RKO (cell line): Measurements from ENCODE around the gene MRPL19.

ENCODE experiments used
- DNase-seq: peaks from one replicate; pipeline ENCODE4 v3.0.0-alpha.2; 2016; ENCODE audit warnings: low spot score

MRPL19 gene

DNA sequence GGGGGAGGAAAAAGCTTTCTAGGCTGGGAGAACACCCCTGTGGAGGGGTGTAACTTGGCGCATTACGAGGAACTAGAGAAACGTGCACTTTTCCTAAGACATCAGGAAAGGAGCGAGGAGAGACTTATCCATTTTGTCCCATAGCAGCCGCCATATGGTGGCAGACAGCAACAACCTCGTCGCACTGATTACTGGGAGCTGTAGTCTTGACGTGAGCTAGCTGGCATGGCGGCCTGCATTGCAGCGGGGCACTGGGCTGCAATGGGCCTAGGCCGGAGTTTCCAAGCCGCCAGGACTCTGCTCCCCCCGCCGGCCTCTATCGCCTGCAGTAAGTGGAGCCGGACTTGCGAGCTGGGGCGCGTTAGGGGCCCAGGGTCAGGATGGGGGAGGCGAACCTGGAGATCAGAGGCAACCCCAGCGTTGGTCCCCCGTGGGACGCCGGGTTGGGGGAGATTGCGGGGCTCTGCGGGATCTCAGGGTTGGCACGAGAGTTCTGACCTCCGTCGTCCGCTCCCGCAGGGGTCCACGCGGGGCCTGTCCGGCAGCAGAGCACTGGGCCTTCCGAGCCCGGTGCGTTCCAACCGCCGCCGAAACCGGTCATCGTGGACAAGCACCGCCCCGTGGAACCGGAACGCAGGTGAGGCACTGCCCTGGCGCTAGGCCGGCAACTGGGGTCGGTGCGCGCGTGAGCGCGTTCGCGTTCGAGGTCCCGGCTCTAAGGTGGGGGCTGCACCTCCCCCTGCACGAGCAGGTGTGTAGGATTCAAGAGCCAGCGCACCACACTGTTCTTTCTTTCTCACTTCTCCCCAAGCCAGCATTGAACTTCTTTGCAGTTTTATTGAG lies at the start of gene MRPL19:
TSS of gene MRPL19 (plus strand) at position 201 of the 843 bp plus-strand sequence. CDS start at position 226, 25 bp downstream.
- peak; percentile 93 for DNase-seq

DNA sequence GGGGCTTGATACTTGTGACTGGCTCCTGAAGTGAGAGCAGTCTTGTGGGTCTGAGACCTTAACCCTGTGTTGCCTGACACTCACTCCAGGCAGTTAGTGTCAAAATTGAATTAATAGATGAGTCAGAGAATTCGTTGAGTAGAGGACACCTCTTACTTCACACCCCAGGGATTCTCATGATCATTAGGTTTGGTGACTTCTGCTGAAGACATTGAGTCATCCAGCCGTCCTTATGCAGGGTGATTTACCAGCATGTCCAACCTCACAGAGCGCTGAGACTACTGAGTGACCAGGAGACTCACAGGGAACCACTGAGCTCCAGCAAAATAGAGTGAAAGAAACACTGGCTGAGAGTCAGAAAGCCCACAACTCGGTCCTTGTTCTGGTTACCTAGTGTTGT lies 49.8 kb upstream of the MRPL19 start:
- no peak for DNase-seq

DNA sequence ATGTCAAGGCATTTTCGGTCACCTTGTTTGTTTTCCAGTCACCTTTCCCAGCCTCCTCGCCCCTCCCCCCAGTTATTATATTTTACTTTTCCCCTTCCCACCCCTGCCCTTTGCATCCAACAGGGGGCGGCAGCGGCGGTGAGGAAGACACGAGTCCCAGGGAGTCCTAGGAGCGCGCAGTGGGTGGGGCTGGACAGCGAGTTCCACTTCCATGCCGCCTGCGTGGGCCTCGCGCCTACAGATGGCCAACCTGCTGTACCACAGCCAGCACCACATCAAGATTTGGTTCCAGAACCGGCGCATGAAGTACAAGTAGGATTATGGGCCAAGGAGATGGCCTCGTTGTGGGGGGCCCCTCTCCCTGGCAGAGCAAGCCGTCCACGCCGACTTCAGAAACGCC lies 48.6 kb upstream of the MRPL19 start:
- no peak for DNase-seq

DNA sequence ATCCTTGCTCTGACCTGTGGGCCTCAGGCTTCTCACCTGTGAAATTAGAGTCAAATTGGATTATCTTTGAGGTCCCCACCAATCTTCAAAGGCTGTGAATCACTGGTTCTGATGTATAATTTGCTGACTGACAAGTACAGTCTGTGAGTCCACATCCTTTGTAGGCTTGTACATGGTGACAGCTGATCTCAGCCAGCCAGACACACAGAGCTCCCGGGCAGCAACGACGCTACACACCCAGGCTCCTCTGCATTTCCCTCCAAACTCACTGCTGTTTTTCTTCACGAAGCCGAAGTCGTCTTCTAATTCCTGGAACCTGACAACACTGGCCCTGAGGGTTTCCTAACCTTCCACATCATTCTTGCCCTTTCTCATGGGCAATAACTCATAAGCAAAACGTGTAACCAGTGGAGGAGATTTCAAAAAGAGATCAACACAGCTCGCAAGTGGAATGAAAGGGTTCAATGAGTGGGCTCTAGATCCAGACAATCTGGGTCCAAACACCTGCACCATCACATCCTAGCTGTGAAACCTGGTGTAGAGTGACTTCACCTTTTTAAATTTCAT lies 47.9 kb upstream of the MRPL19 start:
- no peak for DNase-seq

DNA sequence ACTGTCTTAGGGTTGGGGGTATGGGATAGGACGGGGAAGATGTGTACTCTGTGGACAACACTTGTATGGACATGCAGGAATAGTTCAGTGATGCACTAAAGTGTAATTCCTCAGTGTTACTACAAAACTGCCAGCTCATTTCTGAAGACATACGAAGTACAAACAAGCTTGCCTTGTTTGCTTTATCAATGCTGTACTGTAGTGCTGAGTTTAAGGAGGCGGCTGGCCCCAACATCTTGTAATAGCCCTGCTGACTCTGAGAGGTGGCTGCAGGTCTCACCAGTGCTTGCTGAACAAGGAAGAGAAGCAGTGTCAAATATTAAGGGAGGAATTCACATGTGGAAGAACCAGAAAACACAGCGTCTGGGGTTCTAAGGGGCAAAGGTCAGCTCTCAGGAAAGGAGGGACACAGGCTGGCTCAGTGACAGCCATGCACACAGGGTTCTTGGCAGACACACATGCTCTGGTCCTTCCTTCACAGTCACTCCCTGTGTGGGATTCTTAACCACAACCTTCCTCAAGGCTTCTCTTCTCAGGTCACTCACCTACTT lies 46.0 kb upstream of the MRPL19 start:
- DNase-seq: no peak

DNA sequence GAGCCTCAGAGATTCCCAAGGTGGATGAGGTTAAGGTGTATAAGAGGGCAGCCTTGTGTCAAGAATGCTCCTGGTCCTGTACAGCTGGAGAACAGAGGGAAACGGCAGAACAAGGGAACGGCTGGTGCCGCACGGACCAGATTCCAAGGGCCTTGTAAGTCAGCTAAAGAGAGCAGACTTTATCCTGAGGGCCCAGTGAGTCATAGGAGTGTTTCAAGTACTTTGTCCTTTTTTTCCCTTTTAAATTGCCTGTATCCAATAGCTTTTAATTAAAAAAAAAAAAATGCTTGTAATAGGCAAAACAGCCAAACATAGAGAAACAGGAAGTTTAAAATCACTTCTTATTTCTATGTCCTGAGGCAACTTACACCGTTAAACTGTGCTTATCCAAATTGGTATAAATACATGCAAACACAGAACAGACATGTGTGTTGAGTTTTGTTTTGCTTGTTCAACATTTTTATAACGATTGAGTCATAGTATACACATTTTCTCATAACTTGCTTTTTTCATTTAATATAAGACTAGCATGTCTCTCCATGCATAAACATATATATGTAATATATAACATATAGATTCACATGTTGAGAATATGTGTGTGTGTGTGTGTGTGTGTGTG lies 43.8 kb upstream of the MRPL19 start:
- no peak for DNase-seq

DNA sequence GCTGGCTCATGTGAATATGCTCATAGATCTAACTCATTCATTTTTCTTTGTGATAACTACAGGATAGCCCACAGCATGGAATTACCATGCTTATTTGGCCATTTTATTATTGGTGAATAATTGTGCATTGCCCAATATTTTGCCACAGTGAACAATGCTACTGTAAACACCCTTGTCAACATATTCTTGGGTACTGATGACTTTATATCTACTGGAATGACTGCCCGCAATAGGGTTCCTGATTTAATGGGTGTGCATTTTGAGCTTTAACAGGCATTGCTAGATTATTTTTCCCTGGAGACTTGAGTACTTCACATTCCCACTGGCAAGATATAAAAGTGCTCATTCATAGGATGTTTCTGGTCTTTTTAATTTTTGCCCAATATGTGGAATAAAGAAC lies 43.1 kb upstream of the MRPL19 start:
- no peak for DNase-seq

DNA sequence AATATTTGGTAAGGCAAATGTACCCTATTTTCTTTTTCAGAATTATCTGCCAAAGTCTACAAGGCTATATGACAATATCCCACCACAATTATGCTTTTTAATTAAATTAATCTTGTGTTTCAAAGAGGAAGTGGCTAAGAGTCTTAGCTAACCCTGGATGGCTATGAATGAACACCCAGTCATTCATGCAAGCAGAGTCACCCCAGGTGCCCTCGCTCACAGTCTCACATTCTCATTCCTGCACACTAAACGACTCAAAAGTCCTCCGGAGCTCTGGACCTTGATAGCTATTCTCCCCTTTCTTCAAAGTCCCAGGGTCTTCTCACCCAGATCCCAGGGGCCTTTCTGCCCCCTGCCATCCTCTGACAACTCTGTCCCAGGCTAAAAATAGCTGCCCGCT lies 42.1 kb upstream of the MRPL19 start:
- no peak for DNase-seq

DNA sequence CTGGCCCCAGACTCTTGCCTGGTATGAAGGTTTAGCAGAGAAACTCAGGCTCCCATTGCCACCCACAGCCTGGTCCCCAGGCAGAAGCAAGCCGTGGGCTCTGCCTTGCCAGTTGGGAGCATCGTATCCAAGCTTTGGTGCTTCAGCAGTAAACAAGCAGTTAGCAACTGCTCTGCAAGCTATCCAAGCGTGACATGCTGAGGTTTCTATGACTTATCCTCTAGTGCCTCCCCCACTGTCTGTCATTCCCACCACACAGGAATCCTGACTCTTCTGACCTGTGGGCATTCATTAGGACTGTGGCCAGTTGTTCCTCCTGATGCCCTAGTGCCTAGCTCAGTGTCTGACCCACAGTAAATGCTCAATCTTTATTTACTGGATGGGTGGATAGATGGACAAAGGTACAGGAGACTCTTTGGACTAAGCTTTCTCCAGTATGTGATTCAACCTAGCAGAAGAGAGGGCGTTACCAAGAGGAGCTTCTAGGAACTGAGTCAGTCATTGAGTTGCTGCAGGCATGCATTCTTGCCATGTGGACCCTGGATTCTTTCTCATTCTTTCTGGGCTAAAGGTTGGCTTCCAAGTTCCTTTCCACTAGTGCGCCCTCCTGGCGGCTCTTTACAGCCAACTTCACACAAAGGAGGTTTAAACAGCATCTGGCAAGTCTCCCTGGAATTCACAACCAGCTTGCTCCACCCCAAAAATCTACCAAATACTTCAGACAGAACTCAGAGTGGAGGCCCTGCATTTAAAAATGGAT lies 40.6 kb upstream of the MRPL19 start:
- no peak for DNase-seq

DNA sequence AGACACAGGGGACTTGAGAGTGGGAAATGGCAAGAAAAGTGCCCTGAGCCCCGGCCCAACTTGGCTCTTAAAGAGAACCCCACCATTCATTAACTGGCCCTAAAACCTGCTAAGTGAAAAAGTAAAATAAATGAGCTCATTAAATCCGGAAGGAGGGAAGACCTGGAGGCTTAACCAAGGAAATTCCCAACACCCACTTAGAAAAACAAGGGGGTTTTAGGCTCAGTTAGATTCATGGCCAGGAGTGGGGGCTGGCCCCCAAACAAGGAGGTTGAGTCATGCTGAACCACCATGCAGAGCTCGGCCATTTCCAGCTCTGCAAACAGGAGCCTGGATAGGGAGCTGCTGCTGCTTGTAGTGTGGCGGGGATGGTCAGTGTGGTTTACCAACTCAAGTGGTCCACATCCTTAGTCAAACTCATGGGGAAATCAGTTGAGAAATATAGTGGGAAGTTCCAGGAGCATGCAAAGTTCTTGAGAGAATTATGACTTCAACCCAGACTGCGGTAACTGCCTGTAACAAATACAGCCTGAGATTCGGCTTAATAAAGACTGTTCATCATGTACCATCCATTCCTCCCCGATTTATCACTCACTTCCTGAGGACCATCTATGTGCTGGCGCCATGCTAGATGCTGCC lies 39.7 kb upstream of the MRPL19 start:
- DNase-seq: no peak

DNA sequence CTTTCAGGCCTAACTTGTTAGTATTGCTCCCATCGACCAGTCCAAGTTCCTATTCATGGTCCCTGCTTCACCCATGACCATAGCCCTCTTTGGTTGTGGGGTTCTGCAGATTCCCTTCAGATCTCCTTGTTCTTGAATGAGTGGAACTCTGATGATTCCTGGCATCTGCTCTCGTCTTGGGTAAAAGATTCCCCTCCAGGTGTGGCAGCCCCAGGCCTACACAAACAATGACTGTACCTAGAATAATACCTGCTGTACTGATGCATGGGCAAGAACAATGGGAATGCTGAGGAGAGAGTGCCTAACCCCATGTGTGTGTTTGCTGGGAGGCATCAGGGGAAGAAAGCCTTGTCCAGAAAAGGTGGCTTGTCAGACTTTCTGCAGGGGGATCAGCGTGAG lies 39.2 kb upstream of the MRPL19 start:
- DNase-seq: no peak

DNA sequence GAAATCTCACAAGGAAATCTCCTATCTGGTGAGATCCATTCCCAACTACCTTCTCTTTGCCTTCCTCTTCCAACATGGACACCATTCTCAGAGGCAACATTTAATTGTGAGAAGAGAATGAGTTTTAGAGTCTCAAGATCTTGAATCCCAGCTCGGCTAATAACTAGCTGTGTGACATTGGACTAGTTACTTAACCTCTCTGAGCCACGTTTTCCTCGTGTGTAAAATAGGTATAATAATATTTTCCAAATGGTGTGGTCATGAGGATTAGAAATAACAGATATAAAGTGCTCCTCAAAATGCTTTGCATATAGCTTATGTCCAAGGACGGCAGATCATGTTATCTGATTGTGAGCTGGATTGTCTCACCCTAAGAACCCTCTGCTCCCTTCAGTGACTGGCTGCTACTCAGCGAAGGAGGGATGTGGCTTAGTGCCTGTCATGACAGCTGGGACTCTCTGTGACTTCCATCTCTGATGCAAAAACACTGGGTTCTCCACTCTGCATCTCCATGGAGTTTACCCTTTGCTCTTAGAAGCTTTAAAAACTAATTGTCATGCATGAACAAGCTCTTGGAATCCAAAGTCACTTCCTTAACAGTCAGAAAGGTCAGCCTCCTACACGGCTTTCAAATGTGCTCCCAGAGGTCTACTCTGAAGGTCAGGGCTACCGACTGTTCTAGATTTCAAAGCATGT lies 38.4 kb upstream of the MRPL19 start:
- no peak for DNase-seq

DNA sequence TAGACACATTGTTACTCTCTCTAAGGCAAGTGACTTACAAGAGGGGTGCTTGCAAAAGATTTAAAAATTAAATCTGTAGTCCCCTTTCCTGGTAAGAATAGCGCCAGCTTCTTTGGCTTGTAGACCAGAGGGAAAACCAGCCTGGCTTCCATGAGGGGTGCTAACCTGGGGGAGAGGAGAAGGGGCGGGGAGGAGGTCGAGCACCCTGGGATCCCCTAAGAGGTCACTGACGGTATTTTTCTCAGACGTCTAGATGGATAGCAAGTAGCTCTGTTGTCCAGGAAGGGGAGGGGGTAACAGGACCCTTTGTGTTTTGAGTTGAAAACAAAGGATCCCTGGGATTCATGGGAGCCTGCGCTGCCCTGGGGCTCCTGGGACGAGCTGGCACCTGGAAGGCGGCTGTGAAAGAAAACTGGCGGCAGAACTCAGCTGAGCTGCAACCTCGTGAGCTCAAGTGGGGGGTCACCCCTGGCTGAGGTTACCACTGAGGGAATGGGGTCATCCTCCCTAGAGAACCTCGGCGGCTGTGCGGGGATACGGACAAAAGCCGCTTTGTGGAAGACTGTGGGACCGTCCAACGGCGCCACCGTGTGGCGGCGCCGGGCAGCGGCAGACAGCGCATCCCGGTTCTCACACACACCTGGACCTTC lies 37.8 kb upstream of the MRPL19 start:
- no peak for DNase-seq

DNA sequence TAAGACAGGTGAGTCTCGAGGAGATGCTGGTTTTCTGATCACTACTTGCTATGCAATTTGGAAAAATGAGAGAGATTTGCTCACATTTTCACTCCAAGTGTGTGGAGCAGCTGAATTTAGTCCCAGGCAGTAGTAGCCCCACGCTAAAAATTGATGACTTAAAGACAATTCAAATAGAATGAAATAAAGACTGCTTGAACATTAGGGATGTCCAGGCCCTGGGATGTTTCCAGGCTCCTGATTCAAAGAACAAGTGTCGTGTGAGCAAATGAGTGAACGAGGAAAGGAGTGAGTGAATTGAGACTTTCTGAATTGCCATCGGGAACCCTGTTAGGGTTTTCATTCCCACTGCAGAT lies 37.3 kb upstream of the MRPL19 start:
- no peak for DNase-seq

DNA sequence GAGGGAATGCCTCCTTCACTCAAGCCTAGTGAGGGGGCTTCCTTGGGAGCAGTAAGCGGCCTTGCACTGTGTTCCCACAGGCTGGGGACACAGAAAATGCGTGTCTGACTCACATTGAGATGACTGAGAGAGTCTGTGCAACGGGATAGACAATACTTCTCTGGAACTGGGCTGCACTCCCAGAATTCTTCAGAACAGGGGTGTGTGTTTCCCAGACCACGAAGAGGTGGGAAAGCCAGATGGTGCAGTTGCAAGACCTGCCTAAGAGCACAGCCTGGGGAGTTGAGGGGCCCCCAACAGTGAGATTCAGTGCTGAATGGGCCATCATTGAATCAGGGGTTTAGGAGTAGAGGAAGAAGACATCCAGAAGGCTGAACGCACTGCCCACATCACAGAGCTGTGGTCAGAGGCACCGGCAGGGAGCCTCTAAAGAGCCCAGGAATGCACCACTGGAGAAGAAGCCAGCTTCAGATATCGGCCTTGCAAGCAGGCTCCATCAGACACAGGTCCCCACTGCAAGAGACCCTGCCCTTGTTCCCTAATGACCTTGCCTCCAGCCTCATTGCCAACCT lies 36.6 kb upstream of the MRPL19 start:
- DNase-seq: no peak

DNA sequence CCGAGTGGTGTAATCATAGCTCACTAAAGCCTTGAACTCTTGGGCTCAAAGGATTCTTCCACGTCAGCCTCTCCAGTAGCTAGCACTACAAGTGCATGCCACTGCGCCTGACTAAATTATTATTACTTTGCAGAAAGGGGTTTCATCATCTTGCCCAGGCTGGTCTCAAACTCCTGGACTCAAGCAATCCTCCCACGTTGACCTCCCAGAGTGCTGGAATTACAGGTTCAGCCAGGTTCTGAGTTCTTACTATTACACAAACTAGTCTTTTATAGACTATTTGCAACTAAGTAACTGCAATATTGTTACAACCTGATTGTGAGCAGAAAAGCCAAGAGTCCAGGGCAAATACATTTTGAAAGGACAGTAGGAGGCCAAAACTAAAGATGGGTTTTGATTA lies 35.9 kb upstream of the MRPL19 start:
- DNase-seq: no peak

DNA sequence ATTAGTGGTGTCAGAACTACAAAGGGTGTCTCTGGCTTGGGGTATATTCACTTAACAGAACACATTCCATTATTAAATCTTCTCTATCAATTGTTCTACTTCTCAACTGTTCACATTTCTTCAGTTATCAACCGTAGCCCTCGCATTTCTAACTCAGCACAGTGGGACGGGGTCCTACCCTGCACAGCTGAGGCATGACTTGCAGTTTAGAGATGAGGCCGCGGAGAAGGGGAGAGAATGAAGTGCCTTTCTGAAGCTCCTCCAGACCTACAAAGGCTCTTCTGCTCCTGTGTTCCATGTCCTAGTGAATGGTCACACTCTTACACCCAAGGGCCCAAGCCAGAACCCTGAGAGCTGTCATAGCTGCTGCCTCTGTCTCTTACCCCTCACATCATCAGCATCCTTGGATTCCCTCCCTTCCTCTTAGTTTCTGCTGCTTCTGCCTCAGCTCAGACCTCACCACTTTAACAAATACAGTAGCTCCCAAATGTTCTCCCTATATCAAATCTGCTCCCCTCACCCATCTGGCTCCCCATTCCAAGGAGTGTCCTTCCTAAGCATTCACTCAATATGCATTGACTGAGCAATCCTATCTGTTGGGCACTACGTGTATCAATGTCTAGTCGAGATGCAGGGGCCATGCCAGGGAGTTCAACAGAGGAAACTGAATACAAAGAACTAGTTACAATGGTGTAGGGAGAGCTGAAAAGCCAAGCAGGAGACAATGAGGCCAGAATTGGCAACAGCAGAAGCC lies 34.3 kb upstream of the MRPL19 start:
- DNase-seq: no peak

DNA sequence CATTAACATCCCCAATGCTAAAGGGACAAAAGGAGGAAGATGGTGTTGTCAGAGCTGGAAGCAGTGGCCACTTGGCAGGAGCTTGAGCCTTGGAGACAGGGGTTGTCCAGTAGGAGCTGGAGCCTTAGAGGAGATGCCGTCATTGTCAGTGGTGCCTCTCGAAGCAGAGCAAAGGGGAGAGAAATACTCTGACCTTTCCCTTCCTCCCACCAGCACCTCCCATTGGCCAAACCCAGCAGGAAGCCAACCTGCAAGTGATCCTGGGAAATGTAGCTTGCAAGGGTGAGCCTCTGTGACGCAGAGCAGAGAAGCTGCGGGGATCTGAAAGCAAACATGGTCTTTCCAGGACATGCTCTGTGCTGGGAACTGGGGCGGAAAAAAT lies 33.7 kb upstream of the MRPL19 start:
- DNase-seq: no peak

DNA sequence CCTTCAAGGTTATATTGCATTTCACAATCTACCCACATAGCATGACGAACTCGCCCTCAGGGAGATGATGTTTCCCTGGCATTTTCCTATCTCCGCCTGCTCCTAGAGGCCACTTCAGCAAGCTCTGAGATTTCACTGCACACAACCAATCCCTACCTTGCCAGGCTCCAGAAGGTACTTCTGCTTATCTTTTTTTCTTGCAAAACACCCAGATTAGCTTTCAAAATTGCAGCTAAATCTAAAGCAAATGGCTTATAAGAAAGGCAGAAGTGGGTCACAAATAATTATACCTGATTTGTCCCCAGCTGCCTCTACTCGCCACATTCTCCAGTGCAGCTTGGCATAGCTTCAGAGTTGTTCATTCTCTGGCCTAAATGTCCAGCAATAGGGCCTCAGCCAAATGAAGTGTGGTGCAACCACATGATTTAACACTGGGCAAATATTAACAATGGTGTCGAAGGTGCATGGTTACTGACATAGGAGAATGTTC lies 32.4 kb upstream of the MRPL19 start:
- no peak for DNase-seq

DNA sequence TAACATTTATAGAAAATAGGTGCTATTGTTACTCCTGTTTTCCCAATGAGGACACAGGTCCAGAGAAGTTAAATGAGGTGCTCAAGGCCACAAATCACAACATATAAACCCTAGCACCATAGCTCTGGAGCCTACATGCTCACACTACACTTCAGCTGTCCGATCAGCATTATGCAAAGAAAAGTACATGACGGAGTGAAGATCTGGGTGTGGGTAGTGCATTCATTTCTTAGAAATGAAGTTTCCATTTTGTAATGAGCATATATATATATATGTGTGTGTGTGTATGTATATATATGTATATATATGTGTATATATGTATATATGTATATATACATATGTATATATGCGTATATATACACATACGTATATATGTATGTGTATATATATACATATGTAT lies 30.2 kb upstream of the MRPL19 start:
- DNase-seq: no peak
